ENCODE data around the gene GPX7.
"Not testable (repeated sequence)": the region's sequence is repeated elsewhere in the genome, so short reads cannot be mapped to it uniquely, and the experiment has no call there.

GPX7 gene

GRCh38 chr1:52574594-52574993, 27.6 kb upstream of the GPX7 start:
- Mint-ChIP-seq H3K36me3 (ENCODE audit: low read depth) (peaks cover 2% of the 10 kb centered on the region), H3K27ac (no peak overlapping the region), H3K27me3 (ENCODE audit: low read depth) (no peaks in the 10 kb centered on the region), H3K9me3 (peaks cover 7% of the 10 kb centered on the region), H3K4me1 (ENCODE audit: low read depth) (peaks cover 15% of the 10 kb centered on the region), H3K4me3 (no peak overlapping the region)

- Mint-ChIP-seq H3K4me1 (ENCODE audit: low read depth) (peaks cover 13% of the 10 kb centered on the region), H3K4me3 (no peak overlapping the region), H3K27me3 (ENCODE audit: low read depth) (no peaks in the 10 kb centered on the region), H3K27ac (no peak overlapping the region), H3K9me3 (peaks cover 7% of the 10 kb centered on the region), H3K36me3 (ENCODE audit: low read depth) (peaks cover 2% of the 10 kb centered on the region)
Observed at GRCh38 chr1:52576074-52576473, 26.1 kb upstream of the GPX7 start.

GRCh38 chr1:52578066-52578465, 24.1 kb upstream of the GPX7 start:
- H3K27me3 Mint-ChIP-seq (ENCODE audit: low read depth); H3K27ac Mint-ChIP-seq; H3K9me3 Mint-ChIP-seq; H3K36me3 Mint-ChIP-seq (ENCODE audit: low read depth); H3K4me3 Mint-ChIP-seq: not testable (repeated sequence)
- H3K4me1 Mint-ChIP-seq (ENCODE audit: low read depth) = peaks cover 11% of the 10 kb centered on the region

- Mint-ChIP-seq H3K9me3 (peaks cover 7% of the 10 kb centered on the region), H3K4me1 (ENCODE audit: low read depth) (peaks cover 11% of the 10 kb centered on the region), H3K36me3 (ENCODE audit: low read depth) (peaks cover 2% of the 10 kb centered on the region), H3K4me3 (no peak overlapping the region), H3K27ac (peak overlapping the region; percentile 27), H3K27me3 (ENCODE audit: low read depth) (peaks cover 10% of the 10 kb centered on the region)
Observed at GRCh38 chr1:52579415-52579814, 22.8 kb upstream of the GPX7 start.

GRCh38 chr1:52580283-52580682, 21.9 kb upstream of the GPX7 start:
- Mint-ChIP-seq H3K4me1 (ENCODE audit: low read depth) (peaks cover 9% of the 10 kb centered on the region), H3K27ac (no peak overlapping the region), H3K4me3 (no peak overlapping the region), H3K27me3 (ENCODE audit: low read depth) (peaks cover 14% of the 10 kb centered on the region), H3K9me3 (peaks cover 7% of the 10 kb centered on the region), H3K36me3 (ENCODE audit: low read depth) (peaks cover 2% of the 10 kb centered on the region)

GRCh38 chr1:52582116-52582696, 20.0 kb upstream of the GPX7 start:
- Mint-ChIP-seq H3K4me1 (ENCODE audit: low read depth) (peaks cover 8% of the 10 kb centered on the region), H3K27ac (no peak overlapping the region), H3K27me3 (ENCODE audit: low read depth) (peaks cover 14% of the 10 kb centered on the region), H3K9me3 (peaks cover 7% of the 10 kb centered on the region), H3K36me3 (ENCODE audit: low read depth) (peaks cover 2% of the 10 kb centered on the region), H3K4me3 (no peak overlapping the region)

GRCh38 chr1:52585474-52585873, 16.7 kb upstream of the GPX7 start:
- Mint-ChIP-seq H3K36me3 (ENCODE audit: low read depth) (no peaks in the 10 kb centered on the region), H3K27me3 (ENCODE audit: low read depth) (peaks cover 16% of the 10 kb centered on the region), H3K4me3 (no peak overlapping the region), H3K4me1 (ENCODE audit: low read depth) (no peaks in the 10 kb centered on the region), H3K27ac (no peak overlapping the region), H3K9me3 (no peaks in the 10 kb centered on the region)

- Mint-ChIP-seq H3K27me3 (ENCODE audit: low read depth) (peaks cover 15% of the 10 kb centered on the region), H3K4me3 (no peak overlapping the region), H3K4me1 (ENCODE audit: low read depth) (no peaks in the 10 kb centered on the region), H3K9me3 (no peaks in the 10 kb centered on the region), H3K36me3 (ENCODE audit: low read depth) (no peaks in the 10 kb centered on the region), H3K27ac (no peak overlapping the region)
Observed at GRCh38 chr1:52588027-52588426, 14.1 kb upstream of the GPX7 start.

GRCh38 chr1:52588535-52588934, 13.6 kb upstream of the GPX7 start:
- no peaks in the 10 kb centered on the region for H3K36me3 Mint-ChIP-seq (ENCODE audit: low read depth)
- H3K9me3 Mint-ChIP-seq = no peaks in the 10 kb centered on the region
- no peak overlapping the region for H3K27ac Mint-ChIP-seq
- H3K27me3 Mint-ChIP-seq (ENCODE audit: low read depth) = peaks cover 10% of the 10 kb centered on the region
- H3K4me3 Mint-ChIP-seq = no peak overlapping the region
- H3K4me1 Mint-ChIP-seq (ENCODE audit: low read depth) = no peaks in the 10 kb centered on the region

GRCh38 chr1:52590266-52590665, 11.9 kb upstream of the GPX7 start:
- no peak overlapping the region for H3K27ac Mint-ChIP-seq
- H3K27me3 Mint-ChIP-seq (ENCODE audit: low read depth) = peaks cover 3% of the 10 kb centered on the region
- no peaks in the 10 kb centered on the region for H3K9me3 Mint-ChIP-seq
- H3K4me1 Mint-ChIP-seq (ENCODE audit: low read depth) = no peaks in the 10 kb centered on the region
- H3K36me3 Mint-ChIP-seq (ENCODE audit: low read depth) = no peaks in the 10 kb centered on the region
- no peak overlapping the region for H3K4me3 Mint-ChIP-seq

- Mint-ChIP-seq H3K27ac (no peak overlapping the region), H3K9me3 (no peaks in the 10 kb centered on the region), H3K4me3 (no peak overlapping the region), H3K27me3 (ENCODE audit: low read depth) (peaks cover 7% of the 10 kb centered on the region), H3K36me3 (ENCODE audit: low read depth) (no peaks in the 10 kb centered on the region), H3K4me1 (ENCODE audit: low read depth) (no peaks in the 10 kb centered on the region)
Observed at GRCh38 chr1:52592637-52593323, 9.4 kb upstream of the GPX7 start.

GRCh38 chr1:52593495-52593894, 8.7 kb upstream of the GPX7 start:
- no peaks in the 10 kb centered on the region for H3K9me3 Mint-ChIP-seq
- no peaks in the 10 kb centered on the region for H3K36me3 Mint-ChIP-seq (ENCODE audit: low read depth)
- H3K4me3 Mint-ChIP-seq = no peak overlapping the region
- no peaks in the 10 kb centered on the region for H3K4me1 Mint-ChIP-seq (ENCODE audit: low read depth)
- peaks cover 10% of the 10 kb centered on the region for H3K27me3 Mint-ChIP-seq (ENCODE audit: low read depth)
- no peak overlapping the region for H3K27ac Mint-ChIP-seq

GRCh38 chr1:52595061-52595460, 7.1 kb upstream of the GPX7 start:
- Mint-ChIP-seq H3K4me3 (no peak overlapping the region), H3K36me3 (ENCODE audit: low read depth) (peaks cover 1% of the 10 kb centered on the region), H3K27ac (no peak overlapping the region)

GRCh38 chr1:52597912-52598311, 4.3 kb upstream of the GPX7 start:
- no peak overlapping the region for H3K4me3 Mint-ChIP-seq
- H3K27ac Mint-ChIP-seq = no peak overlapping the region
- peaks cover 17% of the 10 kb centered on the region for H3K4me1 Mint-ChIP-seq (ENCODE audit: low read depth)
- peaks cover 3% of the 10 kb centered on the region for H3K36me3 Mint-ChIP-seq (ENCODE audit: low read depth)
- no peaks in the 10 kb centered on the region for H3K9me3 Mint-ChIP-seq
- H3K27me3 Mint-ChIP-seq (ENCODE audit: low read depth) = peaks cover 7% of the 10 kb centered on the region

More at GRCh38 chr1:52595061-52595460, 7.1 kb upstream of the GPX7 start:
- peaks cover 7% of the 10 kb centered on the region for H3K27me3 Mint-ChIP-seq (ENCODE audit: low read depth)
- H3K4me1 Mint-ChIP-seq (ENCODE audit: low read depth) = peaks cover 3% of the 10 kb centered on the region
- H3K9me3 Mint-ChIP-seq = no peaks in the 10 kb centered on the region

- H3K9me3 Mint-ChIP-seq = no peaks in the 10 kb centered on the region
- no peak overlapping the region for H3K27ac Mint-ChIP-seq
- no peak overlapping the region for H3K4me3 Mint-ChIP-seq
- peaks cover 26% of the 10 kb centered on the region for H3K4me1 Mint-ChIP-seq (ENCODE audit: low read depth)
- H3K27me3 Mint-ChIP-seq (ENCODE audit: low read depth) = peaks cover 7% of the 10 kb centered on the region
- peaks cover 12% of the 10 kb centered on the region for H3K36me3 Mint-ChIP-seq (ENCODE audit: low read depth)
Observed at GRCh38 chr1:52598729-52599128, 3.4 kb upstream of the GPX7 start.
